Measurements from ENCODE around the gene FIGNL1. TPM values are rescaled to one million over a fixed set of nuclear protein-coding genes. Genes with fewer than 3 reads are reported as not detected.
A peak's percentile ranks its signal among the peaks of the same experiment; 100 is the strongest.

Gene FIGNL1
- total RNA-seq, 4 donors from 2014 or later = 4.5 to 14.0 (median 9.0) TPM

GRCh38 chr7:50481867-50482266 is 31.7 kb upstream of the FIGNL1 start:
- peak in 1 of 2 donors; percentile 77 for DNase-seq (ENCODE audit: low spot score in 2 of 2)
- intact Hi-C loops (cut with DNase I; ENCODE audit: low total_unique reads) = no loop called here
- H3K4me3 ChIP-seq (ENCODE audit: low read depth, poor library complexity, severe bottlenecking) = no peak overlapping the region
- TF ChIP-seq CTCF (IDR thresholded peaks at IDR 0.05) (no peak), POLR2A (IDR thresholded peaks at IDR 0.05) (no peak)
- WGBS, 2 donors = 88 to 89% methylated on average over 8 of the region's 8 CpGs

DNA sequence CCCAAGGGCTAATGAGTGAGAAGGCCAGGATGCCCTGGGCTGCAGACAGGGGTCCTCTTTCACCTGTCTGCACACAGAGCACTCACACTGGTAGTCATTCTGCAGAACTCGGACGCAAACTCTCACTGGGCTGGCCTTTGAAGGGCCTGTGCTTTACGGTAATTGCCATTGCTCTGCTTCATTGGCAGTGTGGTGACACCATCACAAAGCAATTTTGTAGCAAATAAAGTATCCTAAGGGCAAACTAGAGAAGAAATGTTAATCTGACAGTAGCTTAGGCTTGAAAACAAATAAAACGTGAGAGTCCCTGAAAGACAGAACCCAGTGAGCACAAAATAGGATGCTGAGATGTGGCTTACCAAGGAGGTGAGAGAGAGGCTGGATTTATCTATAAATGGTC is 30.6 kb upstream of the FIGNL1 start:
- WGBS, 2 donors = 41 to 78% methylated on average over 4 of the region's 4 CpGs
- intact Hi-C loops (cut with DNase I; ENCODE audit: low total_unique reads) = no loop called here
- TF ChIP-seq CTCF (IDR thresholded peaks at IDR 0.05) (no peak), POLR2A (IDR thresholded peaks at IDR 0.05) (no peak)
- DNase-seq (ENCODE audit: low spot score in 2 of 2) = no peak
- no peak overlapping the region for H3K4me3 ChIP-seq (ENCODE audit: low read depth, poor library complexity, severe bottlenecking)

- WGBS, 2 donors = 70 to 77% methylated on average over 7 of the region's 7 CpGs
- TF ChIP-seq CTCF (IDR thresholded peaks at IDR 0.05) = no peak
- TF ChIP-seq POLR2A (IDR thresholded peaks at IDR 0.05) = no peak
These were observed 29.8 kb upstream of the FIGNL1 start for GRCh38 chr7:50479743-50480517.

DNA sequence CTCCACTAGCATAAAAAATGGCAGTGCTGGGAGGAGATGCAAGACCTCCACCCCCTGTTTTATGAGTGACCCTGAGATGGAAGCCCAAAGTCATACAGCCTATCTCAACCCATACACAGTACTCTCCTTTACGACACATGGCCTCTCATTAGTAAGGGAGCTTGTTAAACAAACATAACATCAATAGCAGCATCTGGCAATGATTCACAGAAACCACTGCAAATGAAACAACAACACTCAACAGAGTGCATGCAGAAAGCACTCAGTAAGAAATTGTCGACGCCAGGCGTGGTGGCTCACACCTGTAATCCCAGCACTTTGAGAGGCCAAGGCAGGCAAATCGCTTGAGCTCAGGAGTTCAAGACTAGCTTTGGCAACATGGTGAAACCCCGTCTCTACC is 27.5 kb upstream of the FIGNL1 start:
- WGBS, 2 donors = 88 to 91% methylated on average over 5 to 6 of the region's 6 CpGs
- no peak overlapping the region for H3K4me3 ChIP-seq (ENCODE audit: low read depth, poor library complexity, severe bottlenecking)
- no peak for DNase-seq (ENCODE audit: low spot score in 2 of 2)
- intact Hi-C loops (cut with DNase I; ENCODE audit: low total_unique reads) = no loop called here
- TF ChIP-seq CTCF (IDR thresholded peaks at IDR 0.05) = no peak
- TF ChIP-seq POLR2A (IDR thresholded peaks at IDR 0.05) = no peak

More at GRCh38 chr7:50479743-50480517, 29.8 kb upstream of the FIGNL1 start:
- DNase-seq (ENCODE audit: low spot score in 2 of 2) = no peak
- H3K4me3 ChIP-seq (ENCODE audit: low read depth, poor library complexity, severe bottlenecking) = no peak overlapping the region
- intact Hi-C loops (cut with DNase I; ENCODE audit: low total_unique reads) = no loop called here

DNA sequence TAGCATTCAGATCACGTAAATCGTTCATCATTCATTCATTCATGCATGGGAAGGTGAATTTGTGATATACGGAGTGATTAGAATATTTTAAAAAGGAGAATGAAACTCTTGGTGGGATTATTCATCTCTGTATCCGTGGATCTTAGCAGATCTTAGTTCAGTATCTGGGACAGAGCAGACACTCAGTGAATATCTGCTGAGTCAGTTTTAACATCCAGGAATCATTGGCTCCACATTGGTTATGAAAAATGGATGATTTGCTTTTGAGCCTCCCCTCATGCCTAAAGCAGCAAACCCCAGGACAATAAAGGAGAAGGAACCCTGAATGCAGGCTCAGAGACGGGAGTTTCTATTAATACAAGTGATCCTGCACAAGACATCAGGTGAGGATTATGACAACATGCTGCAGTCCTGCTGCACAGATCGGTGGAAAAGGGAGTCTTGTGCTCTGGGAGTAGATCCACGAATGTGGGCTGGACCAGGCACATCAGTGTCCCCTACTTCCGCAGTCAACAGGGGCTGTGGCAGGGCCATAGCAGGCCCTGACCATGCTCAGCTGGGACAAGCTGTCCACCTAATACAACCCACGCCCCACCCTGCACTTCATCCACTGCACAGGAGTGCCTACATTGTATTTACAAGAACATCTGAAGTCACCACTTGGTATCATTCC is 26.9 kb upstream of the FIGNL1 start:
- TF ChIP-seq CTCF (IDR thresholded peaks at IDR 0.05) = no peak
- intact Hi-C loops (cut with DNase I; ENCODE audit: low total_unique reads) = no loop called here
- 87 to 89% methylated on average over 9 of the region's 9 CpGs for WGBS, 2 donors

More for the DNA sequence above, 26.9 kb upstream of the FIGNL1 start:
- peak in 1 of 2 donors; percentile 77 for DNase-seq (ENCODE audit: low spot score in 2 of 2)
- no peak overlapping the region for H3K4me3 ChIP-seq (ENCODE audit: low read depth, poor library complexity, severe bottlenecking)

Measured in lower leg skin (tissue), 4 donors.